ENCODE measurements around the gene PPIE.

The PPIE gene

DNA sequence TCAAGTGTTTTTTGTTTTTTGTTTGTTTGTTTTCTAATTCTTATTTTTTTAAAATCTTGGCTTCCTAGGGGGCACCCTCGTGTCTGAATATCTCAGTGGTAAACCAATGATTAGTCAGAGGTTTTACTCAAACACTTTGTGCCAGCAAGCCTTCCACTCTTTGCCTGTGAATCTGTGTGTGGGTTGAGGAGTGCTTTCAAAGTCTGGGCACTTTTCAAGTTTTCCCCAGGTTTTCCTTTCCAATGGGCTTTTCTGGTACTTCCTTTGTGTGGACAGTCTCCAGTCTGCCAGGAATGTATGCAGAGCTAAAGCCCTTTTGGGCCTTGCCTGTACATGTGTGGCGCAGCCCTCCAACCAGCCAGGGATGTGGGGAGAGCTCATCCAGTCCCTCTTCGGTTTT lies 9.7 kb upstream of the PPIE start:
- H3K4me3 ChIP-seq (replicated peaks; ENCODE audit: low read depth, low read length) = no peak overlapping the region
- no peak for DNase-seq (ENCODE audit: low read depth)
- TF ChIP-seq, protein P1, sequence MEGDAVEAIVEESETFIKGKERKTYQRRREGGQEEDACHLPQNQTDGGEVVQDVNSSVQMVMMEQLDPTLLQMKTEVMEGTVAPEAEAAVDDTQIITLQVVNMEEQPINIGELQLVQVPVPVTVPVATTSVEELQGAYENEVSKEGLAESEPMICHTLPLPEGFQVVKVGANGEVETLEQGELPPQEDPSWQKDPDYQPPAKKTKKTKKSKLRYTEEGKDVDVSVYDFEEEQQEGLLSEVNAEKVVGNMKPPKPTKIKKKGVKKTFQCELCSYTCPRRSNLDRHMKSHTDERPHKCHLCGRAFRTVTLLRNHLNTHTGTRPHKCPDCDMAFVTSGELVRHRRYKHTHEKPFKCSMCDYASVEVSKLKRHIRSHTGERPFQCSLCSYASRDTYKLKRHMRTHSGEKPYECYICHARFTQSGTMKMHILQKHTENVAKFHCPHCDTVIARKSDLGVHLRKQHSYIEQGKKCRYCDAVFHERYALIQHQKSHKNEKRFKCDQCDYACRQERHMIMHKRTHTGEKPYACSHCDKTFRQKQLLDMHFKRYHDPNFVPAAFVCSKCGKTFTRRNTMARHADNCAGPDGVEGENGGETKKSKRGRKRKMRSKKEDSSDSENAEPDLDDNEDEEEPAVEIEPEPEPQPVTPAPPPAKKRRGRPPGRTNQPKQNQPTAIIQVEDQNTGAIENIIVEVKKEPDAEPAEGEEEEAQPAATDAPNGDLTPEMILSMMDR (IDR thresholded peaks at IDR 0.05; ENCODE audit: low read length, missing control alignments) = no peak

DNA sequence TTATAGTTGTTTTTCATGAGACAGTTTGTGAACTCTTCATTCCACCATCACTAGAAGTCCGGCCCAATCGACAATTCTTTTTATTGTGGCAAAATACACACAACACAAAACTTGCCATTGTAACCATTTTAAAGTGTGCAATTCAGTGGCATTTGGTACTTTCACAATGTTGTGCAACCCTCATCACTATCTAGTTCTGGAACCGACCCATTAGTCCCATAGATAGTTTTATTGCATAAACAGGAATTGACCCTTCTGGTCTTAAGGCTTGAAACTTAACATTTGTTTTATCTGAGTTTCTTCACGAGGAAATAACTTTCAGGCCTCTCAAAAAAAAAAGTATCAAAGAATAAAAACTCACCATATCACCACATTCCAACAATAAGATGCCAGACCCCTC lies 8.8 kb upstream of the PPIE start:
- TF ChIP-seq, protein P1 (IDR thresholded peaks at IDR 0.05; ENCODE audit: low read length, missing control alignments) = no peak
- DNase-seq (ENCODE audit: low read depth) = no peak
- H3K4me3 ChIP-seq (replicated peaks; ENCODE audit: low read depth, low read length) = no peak overlapping the region

DNA sequence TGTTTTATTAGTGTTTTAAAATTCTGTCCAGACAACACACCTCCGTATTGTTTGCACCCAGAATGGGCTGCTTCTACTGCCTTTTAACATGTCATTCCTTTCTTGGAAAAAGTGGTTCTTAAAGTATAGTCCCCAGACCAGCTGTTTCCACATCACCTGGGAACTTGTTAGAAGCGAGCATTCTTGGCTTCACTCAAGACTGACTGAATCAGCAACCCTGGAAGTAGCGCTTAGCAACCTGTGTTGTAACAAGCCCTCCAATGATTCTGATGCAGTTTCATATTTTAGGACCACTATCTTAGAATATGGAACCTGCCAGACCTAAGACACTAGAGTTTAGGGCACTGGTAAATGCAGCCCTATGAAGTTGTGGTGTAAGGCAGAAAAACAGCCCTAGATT lies 6.0 kb upstream of the PPIE start:
- TF ChIP-seq, protein P1 (IDR thresholded peaks at IDR 0.05; ENCODE audit: low read length, missing control alignments) = no peak
- no peak overlapping the region for H3K4me3 ChIP-seq (replicated peaks; ENCODE audit: low read depth, low read length)
- no peak for DNase-seq (ENCODE audit: low read depth)

DNA sequence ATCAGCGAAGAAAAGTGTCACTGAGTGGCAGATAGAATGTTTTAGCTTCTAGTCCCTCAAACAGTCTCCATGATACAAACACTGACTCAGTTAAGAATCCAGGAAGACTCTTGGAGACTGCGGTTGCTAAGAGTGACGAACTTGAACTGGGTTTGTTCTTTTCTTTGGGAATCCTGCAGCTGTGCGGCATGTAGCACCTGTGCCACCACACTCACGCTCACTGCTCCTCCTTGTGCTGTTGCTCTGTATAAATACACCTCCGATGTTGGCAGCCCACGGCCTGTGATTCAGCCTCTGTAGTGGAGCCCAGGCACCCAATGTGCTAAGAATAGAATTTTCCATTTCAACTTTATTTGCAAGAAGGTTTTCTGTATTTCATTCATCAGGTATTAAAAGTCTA lies 5.5 kb upstream of the PPIE start:
- DNase-seq (ENCODE audit: low read depth) = no peak
- no peak overlapping the region for H3K4me3 ChIP-seq (replicated peaks; ENCODE audit: low read depth, low read length)
- TF ChIP-seq, protein P1 (IDR thresholded peaks at IDR 0.05; ENCODE audit: low read length, missing control alignments) = no peak

DNA sequence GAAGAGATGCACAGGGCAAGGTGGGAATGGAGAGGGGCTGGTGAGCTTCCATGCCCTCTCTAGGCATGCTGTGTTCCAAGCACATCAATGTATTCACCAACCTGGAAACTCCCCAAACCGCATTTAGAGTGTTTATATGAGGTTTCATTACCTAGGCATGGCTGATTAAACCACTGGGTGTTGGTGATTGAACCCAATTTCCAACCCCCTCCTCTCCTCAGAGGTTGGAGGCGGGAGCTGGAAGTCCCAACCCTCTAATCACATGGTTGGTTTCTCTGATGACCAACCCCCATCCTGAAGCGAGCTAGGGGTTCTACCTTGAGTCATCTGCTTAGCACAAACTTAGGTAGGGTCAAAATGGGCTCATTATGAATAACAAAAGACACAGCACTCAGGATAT lies 3.0 kb upstream of the PPIE start:
- no peak overlapping the region for H3K4me3 ChIP-seq (replicated peaks; ENCODE audit: low read depth, low read length)
- TF ChIP-seq, protein P1 (IDR thresholded peaks at IDR 0.05; ENCODE audit: low read length, missing control alignments) = no peak
- no peak for DNase-seq (ENCODE audit: low read depth)

DNA sequence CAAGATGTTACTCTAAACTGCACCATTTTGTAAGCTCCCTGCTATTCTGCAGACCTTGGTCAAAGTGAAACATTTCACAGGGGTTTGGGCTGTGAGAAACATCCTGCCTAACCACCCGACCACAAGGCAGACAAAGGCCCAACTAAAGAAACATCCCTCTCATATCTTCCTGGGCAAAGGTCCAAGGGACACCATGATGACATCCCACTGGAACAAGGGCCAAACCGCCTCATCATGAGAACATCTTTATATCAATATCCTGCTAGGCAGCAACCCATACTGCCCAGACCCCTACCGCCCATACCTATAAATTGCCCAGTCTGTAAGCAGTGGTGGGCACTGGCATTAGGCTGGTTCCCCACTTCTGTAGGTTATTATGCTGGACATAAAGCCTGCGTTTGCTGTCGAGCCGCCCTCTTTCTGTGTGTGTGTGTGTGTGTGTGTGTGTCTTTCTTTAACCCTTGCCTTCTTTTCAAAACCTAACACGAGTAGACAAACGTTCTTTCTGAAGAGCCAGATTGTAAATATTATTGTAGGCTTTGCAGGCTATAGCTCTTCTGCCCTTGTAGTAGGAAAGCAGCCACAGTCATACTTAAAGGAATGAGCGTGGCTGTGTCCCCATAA lies 1.0 kb upstream of the PPIE start:
- H3K4me3 ChIP-seq (replicated peaks; ENCODE audit: low read depth, low read length) = no peak overlapping the region
- peak; percentile 32 for DNase-seq (ENCODE audit: low read depth)
- TF ChIP-seq, protein P1 (IDR thresholded peaks at IDR 0.05; ENCODE audit: low read length, missing control alignments) = no peak

DNA sequence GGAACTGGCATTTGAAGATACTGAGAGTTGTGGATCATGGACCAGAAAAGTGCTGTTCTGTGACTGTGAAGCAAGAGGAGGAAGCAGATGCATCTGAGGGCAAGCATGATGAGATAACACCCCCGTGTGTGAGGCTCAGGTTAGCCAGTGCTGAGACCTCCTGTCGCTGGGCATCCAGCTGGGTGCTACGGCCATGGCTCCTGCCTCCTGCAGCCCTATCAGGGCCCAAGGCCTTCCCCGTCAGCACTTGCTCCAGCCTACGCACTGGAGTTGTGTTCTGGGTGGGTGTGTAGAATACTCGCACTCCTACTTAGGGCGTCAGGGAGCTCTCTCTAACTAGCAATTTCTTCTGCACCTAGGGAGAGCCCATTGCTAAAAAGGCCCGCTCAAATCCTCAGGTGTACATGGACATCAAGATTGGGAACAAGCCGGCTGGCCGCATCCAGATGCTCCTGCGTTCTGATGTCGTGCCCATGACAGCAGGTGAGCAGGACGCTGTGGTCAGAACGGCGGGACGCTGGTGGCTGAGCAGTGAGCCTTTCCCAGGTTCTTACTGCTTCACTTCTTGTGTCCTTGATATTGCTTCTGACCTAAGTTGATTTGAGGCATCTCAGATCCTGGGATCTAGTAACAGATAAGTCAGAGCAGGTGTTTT lies 6.5 kb downstream of the PPIE start:
- DNase-seq (ENCODE audit: low read depth) = no peak
- no peak overlapping the region for H3K4me3 ChIP-seq (replicated peaks; ENCODE audit: low read depth, low read length)
- TF ChIP-seq, protein P1 (IDR thresholded peaks at IDR 0.05; ENCODE audit: low read length, missing control alignments) = no peak

All from fibroblast of pulmonary artery (primary cell).